GM12872 (cell line): ENCODE measurements around the gene CCNT2.

Source experiments
- TF ChIP-seq, protein P1 (sequence below): IDR thresholded peaks from 3 replicates; pipeline ENCODE4 v1.5.1; 2011; ENCODE audit warnings: low read depth, mild to moderate bottlenecking, low read length, moderate library complexity; ENCODE audit not compliant: insufficient read depth

Gene CCNT2

GRCh38 chr2:134892282-134893035 lies 26.2 kb upstream of the CCNT2 start:
- TF ChIP-seq, protein P1, sequence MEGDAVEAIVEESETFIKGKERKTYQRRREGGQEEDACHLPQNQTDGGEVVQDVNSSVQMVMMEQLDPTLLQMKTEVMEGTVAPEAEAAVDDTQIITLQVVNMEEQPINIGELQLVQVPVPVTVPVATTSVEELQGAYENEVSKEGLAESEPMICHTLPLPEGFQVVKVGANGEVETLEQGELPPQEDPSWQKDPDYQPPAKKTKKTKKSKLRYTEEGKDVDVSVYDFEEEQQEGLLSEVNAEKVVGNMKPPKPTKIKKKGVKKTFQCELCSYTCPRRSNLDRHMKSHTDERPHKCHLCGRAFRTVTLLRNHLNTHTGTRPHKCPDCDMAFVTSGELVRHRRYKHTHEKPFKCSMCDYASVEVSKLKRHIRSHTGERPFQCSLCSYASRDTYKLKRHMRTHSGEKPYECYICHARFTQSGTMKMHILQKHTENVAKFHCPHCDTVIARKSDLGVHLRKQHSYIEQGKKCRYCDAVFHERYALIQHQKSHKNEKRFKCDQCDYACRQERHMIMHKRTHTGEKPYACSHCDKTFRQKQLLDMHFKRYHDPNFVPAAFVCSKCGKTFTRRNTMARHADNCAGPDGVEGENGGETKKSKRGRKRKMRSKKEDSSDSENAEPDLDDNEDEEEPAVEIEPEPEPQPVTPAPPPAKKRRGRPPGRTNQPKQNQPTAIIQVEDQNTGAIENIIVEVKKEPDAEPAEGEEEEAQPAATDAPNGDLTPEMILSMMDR: no peak

DNA sequence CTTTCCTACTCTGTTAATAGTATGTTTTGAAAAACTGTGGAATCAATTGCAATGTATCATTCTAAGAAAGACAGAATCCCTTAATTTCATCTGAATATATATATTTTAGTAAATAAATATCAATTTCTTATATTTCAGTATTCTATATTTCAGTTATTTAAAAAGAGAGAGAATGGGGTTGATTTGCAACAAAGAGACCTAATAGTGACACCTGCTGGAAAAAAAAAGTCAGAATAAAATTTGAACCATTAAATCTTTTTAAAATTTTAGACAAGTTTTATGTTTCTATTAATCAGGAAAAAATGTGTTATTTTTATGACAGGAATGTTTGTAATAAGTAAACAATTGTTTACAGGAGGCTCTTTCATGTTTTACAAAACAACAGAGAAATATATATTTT lies 20.7 kb upstream of the CCNT2 start:
- TF ChIP-seq, protein P1: no peak

- TF ChIP-seq, protein P1: no peak
These were observed 19.4 kb upstream of the CCNT2 start for GRCh38 chr2:134899204-134899603.

DNA sequence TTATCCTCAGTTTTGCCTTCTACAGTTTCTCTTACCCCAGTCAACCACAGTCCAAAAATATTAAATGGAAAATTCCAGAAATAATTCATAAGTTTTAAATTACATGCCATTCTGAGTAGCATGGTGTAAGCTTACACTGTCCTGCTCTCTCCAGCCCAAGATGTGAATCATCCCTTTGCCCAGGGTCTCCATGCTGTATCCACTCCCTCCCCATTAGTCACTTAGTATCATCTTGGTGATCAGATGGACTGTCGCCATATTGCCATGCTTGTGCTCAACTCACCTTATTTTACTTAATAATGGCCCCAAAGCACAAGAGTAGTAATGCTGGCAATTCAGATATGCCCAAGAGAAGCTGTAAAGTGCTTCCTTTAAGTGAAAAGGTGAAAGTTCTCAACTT lies 18.5 kb upstream of the CCNT2 start:
- TF ChIP-seq, protein P1: no peak

GRCh38 chr2:134905168-134905567 lies 13.5 kb upstream of the CCNT2 start:
- TF ChIP-seq, protein P1: no peak

DNA sequence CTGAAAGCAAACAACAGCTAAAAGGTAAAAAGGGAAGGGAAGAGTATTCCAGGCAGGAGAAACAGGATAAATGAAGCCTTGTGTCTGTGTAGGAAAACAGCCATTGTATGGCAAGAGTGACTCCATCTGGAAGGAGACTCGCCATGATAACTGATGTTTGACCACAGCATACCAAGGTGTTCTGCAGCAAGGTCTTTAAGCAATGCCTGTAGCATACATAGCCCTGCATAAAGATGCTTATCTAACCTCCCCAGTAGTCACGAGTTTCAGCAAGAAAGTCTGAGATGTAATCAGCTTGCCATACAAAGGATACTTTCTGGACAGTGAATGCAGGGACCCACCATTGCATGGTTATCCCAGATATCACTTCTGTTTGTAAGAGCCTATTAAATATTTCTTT lies 11.9 kb upstream of the CCNT2 start:
- TF ChIP-seq, protein P1: no peak

DNA sequence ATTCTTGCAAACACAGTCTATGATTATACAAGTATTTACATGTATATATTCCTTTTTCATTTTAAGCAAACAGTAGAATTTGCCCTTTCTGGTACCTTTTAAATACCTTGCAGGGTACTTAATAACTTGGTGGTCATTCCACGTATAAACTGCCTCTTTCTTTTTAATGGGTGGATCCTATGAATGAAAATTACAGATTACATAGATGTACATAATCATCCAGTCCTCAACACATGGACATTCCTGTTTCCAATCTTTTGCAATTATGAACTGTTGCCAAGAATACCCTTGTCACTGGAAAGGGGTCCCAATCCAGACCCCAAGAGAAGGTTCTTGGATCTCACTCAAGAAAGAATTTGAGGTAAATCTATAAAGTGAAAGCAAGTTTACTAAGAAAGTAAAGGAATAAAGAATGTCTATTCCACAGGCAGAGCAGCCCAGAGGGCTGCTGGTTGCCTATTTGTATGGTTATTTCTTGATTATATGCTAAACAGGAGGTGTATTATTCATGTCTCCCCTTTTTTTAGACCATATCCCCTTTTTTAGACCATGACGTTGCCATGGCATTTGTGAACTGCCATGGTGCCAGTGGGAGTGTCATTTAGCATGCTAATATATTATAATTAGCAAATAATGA lies 7.7 kb upstream of the CCNT2 start:
- TF ChIP-seq, protein P1: no peak
